GM21737 (cell line): ENCODE results near the gene NPBWR2.

Experiments used
- ATAC-seq: cut with Tn5 transposase; IDR thresholded peaks from one replicate; pipeline ENCODE4 v1.9.1; 2021; ENCODE audit warnings: mild to moderate bottlenecking, moderate library complexity; ENCODE audit not compliant: unreplicated experiment

NPBWR2 gene

GRCh38 chr20:64076061-64076997 lies 31.0 kb downstream of the NPBWR2 start:
- no peak for ATAC-seq

- no peak for ATAC-seq
Observed at GRCh38 chr20:64075556-64075955, 31.8 kb downstream of the NPBWR2 start.

GRCh38 chr20:64074963-64075362 lies 32.4 kb downstream of the NPBWR2 start:
- ATAC-seq, result no peak

GRCh38 chr20:64074184-64074789 lies 33.1 kb downstream of the NPBWR2 start:
- ATAC-seq, result no peak

GRCh38 chr20:64073476-64074183 lies 33.7 kb downstream of the NPBWR2 start:
- ATAC-seq, result no peak

- ATAC-seq, result no peak
Observed at GRCh38 chr20:64072498-64073063, 34.8 kb downstream of the NPBWR2 start.

GRCh38 chr20:64071341-64072332 lies 35.7 kb downstream of the NPBWR2 start:
- no peak for ATAC-seq

GRCh38 chr20:64070244-64070993 lies 36.9 kb downstream of the NPBWR2 start:
- no peak for ATAC-seq

- no peak for ATAC-seq
Observed at GRCh38 chr20:64069614-64070243, 37.6 kb downstream of the NPBWR2 start.

GRCh38 chr20:64069209-64069613 lies 38.2 kb downstream of the NPBWR2 start:
- no peak for ATAC-seq

- ATAC-seq, result no peak
Observed at GRCh38 chr20:64068386-64069208, 38.8 kb downstream of the NPBWR2 start.

GRCh38 chr20:64067733-64068307 lies 39.5 kb downstream of the NPBWR2 start:
- no peak for ATAC-seq

GRCh38 chr20:64067005-64067632 lies 40.2 kb downstream of the NPBWR2 start:
- no peak for ATAC-seq

GRCh38 chr20:64065974-64066343 lies 41.4 kb downstream of the NPBWR2 start:
- peak; percentile 46 for ATAC-seq

GRCh38 chr20:64065062-64065973 lies 42.0 kb downstream of the NPBWR2 start:
- ATAC-seq, result peak; percentile 0

GRCh38 chr20:64064145-64064698 lies 43.1 kb downstream of the NPBWR2 start:
- no peak for ATAC-seq
